ENCODE data around the gene TRPM6.

Gene TRPM6

GRCh38 chr9:74736646-74737045 lies 151.1 kb downstream of the TRPM6 start:
- Histone ChIP-seq H3K27me3 (replicated peaks; ENCODE audit: insufficient read depth, low read length) (no peaks in the 10 kb centered on the region), H3K27ac (ENCODE audit: low read length) (no peak overlapping the region), H3K4me3 (ENCODE audit: low read length) (no peak overlapping the region), H3K9ac (ENCODE audit: low read length) (no peak overlapping the region), H4K20me1 (ENCODE audit: insufficient read depth, low read length) (no peaks in the 10 kb centered on the region), H2AFZ (ENCODE audit: low read length) (no peak overlapping the region), H3K9me2 (replicated peaks; ENCODE audit: insufficient read depth, low read length) (no peaks in the 10 kb centered on the region), H3K4me1 (ENCODE audit: low read length) (no peaks in the 10 kb centered on the region), H3F3A (ENCODE audit: insufficient read depth, low read length) (no peaks in the 10 kb centered on the region), H3K79me2 (ENCODE audit: low read length) (no peaks in the 10 kb centered on the region), H3K36me3 (replicated peaks; ENCODE audit: insufficient read depth, low read length) (no peaks in the 10 kb centered on the region), H3K9me3 (replicated peaks; ENCODE audit: insufficient read depth, low read length) (no peaks in the 10 kb centered on the region), H3K4me2 (ENCODE audit: low read depth, low read length) (no peak overlapping the region)
- TF ChIP-seq, protein P1, sequence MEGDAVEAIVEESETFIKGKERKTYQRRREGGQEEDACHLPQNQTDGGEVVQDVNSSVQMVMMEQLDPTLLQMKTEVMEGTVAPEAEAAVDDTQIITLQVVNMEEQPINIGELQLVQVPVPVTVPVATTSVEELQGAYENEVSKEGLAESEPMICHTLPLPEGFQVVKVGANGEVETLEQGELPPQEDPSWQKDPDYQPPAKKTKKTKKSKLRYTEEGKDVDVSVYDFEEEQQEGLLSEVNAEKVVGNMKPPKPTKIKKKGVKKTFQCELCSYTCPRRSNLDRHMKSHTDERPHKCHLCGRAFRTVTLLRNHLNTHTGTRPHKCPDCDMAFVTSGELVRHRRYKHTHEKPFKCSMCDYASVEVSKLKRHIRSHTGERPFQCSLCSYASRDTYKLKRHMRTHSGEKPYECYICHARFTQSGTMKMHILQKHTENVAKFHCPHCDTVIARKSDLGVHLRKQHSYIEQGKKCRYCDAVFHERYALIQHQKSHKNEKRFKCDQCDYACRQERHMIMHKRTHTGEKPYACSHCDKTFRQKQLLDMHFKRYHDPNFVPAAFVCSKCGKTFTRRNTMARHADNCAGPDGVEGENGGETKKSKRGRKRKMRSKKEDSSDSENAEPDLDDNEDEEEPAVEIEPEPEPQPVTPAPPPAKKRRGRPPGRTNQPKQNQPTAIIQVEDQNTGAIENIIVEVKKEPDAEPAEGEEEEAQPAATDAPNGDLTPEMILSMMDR (IDR thresholded peaks at IDR 0.05; ENCODE audit: low read length), result no peak
- TF ChIP-seq EZH2 (optimal IDR thresholded peaks at IDR 0.05; ENCODE audit: low read depth, low read length) (no peak), EZH2phosphoT487 (IDR thresholded peaks at IDR 0.05; ENCODE audit: low read length) (no peak)
- DNase-seq, result no peak

DNA sequence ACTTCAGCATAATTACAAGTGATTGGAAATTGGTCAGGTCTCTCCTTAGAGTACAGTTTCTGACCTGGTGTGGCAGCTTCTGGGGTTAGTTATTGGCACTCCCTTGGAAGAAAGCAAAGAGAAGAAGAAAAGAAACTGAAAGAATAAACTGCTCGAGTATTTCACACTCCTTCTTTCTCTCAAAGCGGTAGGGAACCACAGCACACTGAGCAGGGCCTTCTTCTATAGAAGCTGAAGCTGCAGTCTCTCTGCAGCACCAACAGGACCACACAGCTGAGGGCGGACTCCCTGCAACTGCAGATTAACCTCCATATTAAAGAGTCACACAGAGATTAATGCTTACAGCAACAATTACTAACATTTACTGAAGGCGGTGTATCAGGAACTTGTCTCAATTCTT lies 152.0 kb downstream of the TRPM6 start:
- H3K79me2 ChIP-seq (ENCODE audit: low read length), result no peaks in the 10 kb centered on the region
- H3K9me3 ChIP-seq (replicated peaks; ENCODE audit: insufficient read depth, low read length), result no peaks in the 10 kb centered on the region
- no peaks in the 10 kb centered on the region for H3K4me1 ChIP-seq (ENCODE audit: low read length)
- H3F3A ChIP-seq (ENCODE audit: insufficient read depth, low read length), result no peaks in the 10 kb centered on the region
- no peak overlapping the region for H3K9ac ChIP-seq (ENCODE audit: low read length)
- H3K4me2 ChIP-seq (ENCODE audit: low read depth, low read length), result peak overlapping the region; percentile 35; the same call in 1 of the 2 replicates
- TF ChIP-seq EZH2phosphoT487 (IDR thresholded peaks at IDR 0.05; ENCODE audit: low read length), result no peak
- TF ChIP-seq, protein P1 (IDR thresholded peaks at IDR 0.05; ENCODE audit: low read length), result no peak
- peak; percentile 37 for DNase-seq
- H2AFZ ChIP-seq (ENCODE audit: low read length), result peak overlapping the region; percentile 41; the same call in 1 of the 2 replicates
- no peak overlapping the region for H3K27ac ChIP-seq (ENCODE audit: low read length)
- no peaks in the 10 kb centered on the region for H3K36me3 ChIP-seq (replicated peaks; ENCODE audit: insufficient read depth, low read length)
- no peaks in the 10 kb centered on the region for H4K20me1 ChIP-seq (ENCODE audit: insufficient read depth, low read length)
- H3K27me3 ChIP-seq (replicated peaks; ENCODE audit: insufficient read depth, low read length), result no peaks in the 10 kb centered on the region
- H3K4me3 ChIP-seq (ENCODE audit: low read length), result no peak overlapping the region
- H3K9me2 ChIP-seq (replicated peaks; ENCODE audit: insufficient read depth, low read length), result no peaks in the 10 kb centered on the region

GRCh38 chr9:74729136-74729695 lies 158.5 kb downstream of the TRPM6 start:
- Histone ChIP-seq H3F3A (ENCODE audit: insufficient read depth, low read length) (no peaks in the 10 kb centered on the region), H3K27me3 (replicated peaks; ENCODE audit: insufficient read depth, low read length) (no peaks in the 10 kb centered on the region), H3K4me2 (ENCODE audit: low read depth, low read length) (no peak overlapping the region), H3K9me2 (replicated peaks; ENCODE audit: insufficient read depth, low read length) (no peaks in the 10 kb centered on the region), H4K20me1 (ENCODE audit: insufficient read depth, low read length) (no peaks in the 10 kb centered on the region), H3K36me3 (replicated peaks; ENCODE audit: insufficient read depth, low read length) (no peaks in the 10 kb centered on the region), H3K9ac (ENCODE audit: low read length) (no peak overlapping the region), H3K4me3 (ENCODE audit: low read length) (no peak overlapping the region), H3K27ac (ENCODE audit: low read length) (no peak overlapping the region), H2AFZ (ENCODE audit: low read length) (no peak overlapping the region), H3K79me2 (ENCODE audit: low read length) (no peaks in the 10 kb centered on the region), H3K9me3 (replicated peaks; ENCODE audit: insufficient read depth, low read length) (no peaks in the 10 kb centered on the region), H3K4me1 (ENCODE audit: low read length) (no peaks in the 10 kb centered on the region)
- TF ChIP-seq, protein P1 (IDR thresholded peaks at IDR 0.05; ENCODE audit: low read length), result no peak
- TF ChIP-seq EZH2phosphoT487 (IDR thresholded peaks at IDR 0.05; ENCODE audit: low read length) (no peak), EZH2 (optimal IDR thresholded peaks at IDR 0.05; ENCODE audit: low read depth, low read length) (no peak)
- DNase-seq, result no peak
